ENCODE measurements around the gene SLC16A14.

SLC16A14 gene

GRCh38 chr2:230042195-230042594, 26.5 kb downstream of the SLC16A14 start:
- DNase-seq (ENCODE audit: low read depth in 2 of 2), result no peak

DNA sequence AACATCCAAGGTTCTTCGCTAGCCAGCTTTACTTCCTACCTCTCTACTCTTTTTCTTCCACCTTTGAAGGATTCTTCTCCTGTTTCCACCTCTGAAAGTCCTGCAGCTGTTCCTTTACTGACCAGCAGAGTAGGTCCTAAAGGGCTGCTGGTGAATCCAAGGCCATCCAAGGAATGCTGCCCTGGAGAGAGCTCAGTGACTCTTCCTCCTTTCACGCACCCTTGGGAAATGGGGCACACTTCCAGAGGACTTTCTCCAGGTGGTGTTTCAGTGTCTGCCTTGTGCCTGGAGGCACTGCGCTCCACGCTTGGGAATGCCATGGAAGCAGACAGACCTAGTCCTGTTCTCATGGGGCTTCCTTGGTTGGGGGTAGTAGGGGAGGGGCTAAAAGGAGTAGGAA, 45.4 kb downstream of the SLC16A14 start:
- DNase-seq (ENCODE audit: low read depth in 2 of 2), result no peak

- DNase-seq (ENCODE audit: low read depth in 2 of 2), result no peak
These were observed 49.0 kb downstream of the SLC16A14 start for GRCh38 chr2:230019742-230020141.

DNA sequence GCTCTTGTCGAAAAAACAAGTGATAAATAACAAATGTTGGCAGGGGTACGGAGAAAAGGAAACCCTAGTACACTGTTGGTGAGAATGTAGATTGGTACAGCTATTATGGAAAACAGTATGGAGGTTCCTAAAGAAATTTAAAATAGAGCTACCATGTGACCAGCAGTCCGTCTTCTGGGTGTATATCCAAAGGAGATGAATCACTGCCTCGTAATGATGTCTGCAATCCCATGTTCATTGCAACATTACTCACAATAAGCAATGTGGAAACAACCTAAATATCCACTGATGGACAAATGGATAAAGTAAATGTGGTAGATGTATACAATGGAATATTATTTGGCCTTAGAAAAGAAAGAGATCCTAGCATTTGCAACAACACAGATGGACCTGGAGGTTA, 50.6 kb downstream of the SLC16A14 start:
- DNase-seq (ENCODE audit: low read depth in 2 of 2), result no peak

GRCh38 chr2:230016844-230017243, 51.9 kb downstream of the SLC16A14 start:
- no peak for DNase-seq (ENCODE audit: low read depth in 2 of 2)

GRCh38 chr2:230012267-230012884, 56.3 kb downstream of the SLC16A14 start:
- no peak for DNase-seq (ENCODE audit: low read depth in 2 of 2)

- DNase-seq (ENCODE audit: low read depth in 2 of 2), result no peak
These were observed 57.1 kb downstream of the SLC16A14 start for GRCh38 chr2:230011617-230012016.

DNA sequence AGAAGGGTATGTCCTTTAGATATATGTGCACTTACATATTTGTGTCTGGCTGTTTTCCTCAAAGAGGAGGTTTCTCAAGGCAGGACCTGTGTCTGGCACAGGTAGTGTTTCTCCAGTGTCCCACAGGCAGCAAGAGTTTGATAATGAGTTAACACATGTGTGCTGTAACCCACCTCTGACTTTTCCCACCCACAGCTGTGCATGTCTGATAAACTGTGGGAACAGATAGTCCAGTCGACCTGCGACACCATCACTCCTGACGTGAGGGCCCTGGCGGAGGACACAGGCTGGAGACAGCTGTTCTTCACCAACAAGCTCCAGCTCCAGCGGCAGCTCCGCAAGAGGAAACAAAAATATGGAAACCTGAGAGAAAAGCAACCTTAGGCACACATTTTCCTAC, 58.2 kb downstream of the SLC16A14 start:
- DNase-seq (ENCODE audit: low read depth in 2 of 2), result no peak

DNA sequence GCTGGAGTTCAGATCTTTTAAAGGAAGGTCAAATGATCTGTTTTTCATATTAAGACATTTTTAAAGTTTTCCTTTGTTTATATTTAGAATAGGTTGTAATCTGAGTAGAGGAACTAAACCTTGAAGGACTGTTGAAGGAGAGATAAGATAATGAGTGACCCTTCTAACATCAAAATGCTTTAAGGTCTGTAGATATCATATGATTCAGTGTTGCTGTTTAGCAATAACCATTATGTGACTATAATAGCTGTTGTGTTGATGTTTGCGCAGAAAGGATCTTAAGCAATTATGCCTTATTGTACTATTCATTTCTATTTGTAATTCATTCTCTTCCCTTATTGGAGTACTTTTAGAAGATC, 60.0 kb downstream of the SLC16A14 start:
- no peak for DNase-seq (ENCODE audit: low read depth in 2 of 2)

DNA sequence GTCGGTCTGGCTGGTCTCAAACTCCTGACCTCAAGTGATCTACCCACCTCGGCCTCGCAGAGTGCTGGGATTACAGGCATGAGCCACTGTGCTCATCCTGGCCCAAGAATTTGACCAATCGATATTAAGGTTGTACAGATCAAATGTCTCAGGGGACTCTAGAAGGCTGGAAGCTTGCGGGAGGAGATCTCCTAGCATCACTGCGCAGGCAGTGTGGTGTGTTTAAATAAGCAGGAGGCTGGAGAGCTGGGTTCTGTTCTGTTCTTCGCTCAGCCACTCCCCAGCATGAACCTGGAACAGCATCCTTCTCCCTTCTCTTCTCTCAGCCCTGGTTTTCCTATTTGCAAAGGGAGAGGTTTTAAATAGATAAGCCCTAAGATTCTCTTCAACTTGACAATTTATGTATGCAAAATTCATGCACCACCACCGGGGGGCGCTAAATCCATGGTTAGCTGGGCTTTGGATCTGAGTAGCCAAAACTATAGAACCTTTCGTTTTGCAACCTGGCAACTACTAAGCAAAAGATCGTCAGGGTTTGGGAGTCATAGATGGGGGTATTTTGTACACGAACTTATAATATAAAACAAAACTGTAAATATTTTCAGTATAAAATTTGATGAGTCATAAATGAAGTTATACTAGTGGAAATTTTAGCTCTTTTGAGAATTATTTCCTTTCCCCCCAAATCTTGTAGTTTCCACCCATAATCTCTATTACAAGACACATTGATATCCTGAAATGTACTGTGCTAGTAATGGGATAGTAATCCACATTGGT, 60.6 kb downstream of the SLC16A14 start:
- peak; percentile 56 to 75 for DNase-seq (ENCODE audit: low read depth in 2 of 2)

DNA sequence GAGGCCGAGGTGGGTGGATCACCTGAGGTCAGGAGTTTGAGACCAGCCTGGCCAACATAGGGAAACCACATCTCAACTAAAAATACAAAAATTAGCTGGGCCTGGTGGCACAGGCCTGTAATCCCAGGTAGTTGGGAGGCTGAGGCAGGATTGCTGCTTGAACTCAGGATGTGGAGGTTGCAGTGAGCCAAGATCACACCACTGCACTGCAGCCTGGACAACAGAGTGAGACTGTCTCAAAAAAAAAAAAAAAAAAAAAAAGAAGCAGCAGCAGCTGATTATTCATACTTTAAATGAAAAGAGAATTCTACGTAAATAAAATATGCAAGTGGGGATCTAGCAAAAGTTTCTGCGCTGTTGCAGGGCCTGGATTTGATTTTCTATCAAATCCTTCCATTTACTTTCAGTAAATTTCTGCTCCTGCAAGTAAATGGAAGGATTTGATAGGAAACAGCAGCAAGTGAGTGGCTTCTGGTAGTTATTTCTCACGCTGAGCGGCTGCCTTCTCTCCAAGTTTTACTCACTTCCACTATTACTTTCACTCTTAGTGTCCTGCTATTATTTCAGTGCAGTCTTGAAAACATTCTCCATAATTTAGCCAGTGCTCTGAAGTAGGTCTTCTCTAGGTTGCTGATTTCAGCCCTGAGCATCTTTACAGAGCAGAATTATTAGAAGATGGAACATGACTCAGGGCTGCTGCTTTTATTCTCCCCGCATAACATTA, 68.4 kb downstream of the SLC16A14 start:
- DNase-seq (ENCODE audit: low read depth in 2 of 2), result no peak

GRCh38 chr2:229997565-229997964, 71.2 kb downstream of the SLC16A14 start:
- DNase-seq (ENCODE audit: low read depth in 2 of 2), result no peak

DNA sequence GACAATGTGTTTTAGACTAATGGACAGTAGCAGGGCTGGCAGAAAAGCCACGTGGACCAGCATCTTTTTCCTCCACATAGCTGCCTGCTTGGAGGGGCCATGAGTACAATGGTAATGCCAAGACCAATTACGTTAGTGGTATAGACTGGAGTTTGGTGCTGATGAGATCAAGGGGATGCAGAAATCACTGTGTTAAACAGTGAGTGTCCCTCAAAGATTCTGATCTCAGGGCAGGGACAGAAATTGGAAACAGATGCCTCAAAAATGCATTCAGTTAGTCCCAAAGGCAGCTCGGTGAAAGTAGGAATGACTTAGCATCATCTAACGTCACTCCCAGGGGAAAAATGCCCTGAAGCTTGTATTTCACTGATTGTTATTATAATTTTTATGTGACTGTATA, 72.4 kb downstream of the SLC16A14 start:
- no peak for DNase-seq (ENCODE audit: low read depth in 2 of 2)

DNA sequence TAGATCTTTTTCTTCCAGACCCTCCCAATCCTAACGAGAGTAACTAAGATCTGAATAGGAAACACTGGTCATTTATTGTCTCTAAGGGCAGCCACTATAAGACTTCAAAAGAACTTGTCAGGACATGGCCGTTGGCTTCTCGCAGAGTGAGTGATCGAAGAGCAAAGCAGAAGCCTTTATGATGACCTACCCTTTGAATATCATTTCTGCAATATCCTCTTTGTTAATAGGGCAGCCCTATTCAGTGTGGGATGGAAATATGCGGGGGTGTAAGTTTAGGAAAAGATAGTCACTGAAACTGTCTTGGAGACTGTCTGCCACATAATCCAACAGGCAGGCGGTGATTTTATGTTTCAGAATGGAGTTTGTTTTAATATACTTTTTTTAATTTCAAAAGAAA, 75.5 kb downstream of the SLC16A14 start:
- DNase-seq (ENCODE audit: low read depth in 2 of 2), result no peak

Data from stimulated activated CD8-positive, alpha-beta memory T cell treated with anti-CD3 and anti-CD28 coated beads, Interleukin-7, amount 100 ng/mL, for 1 hour (primary cell).